Muscle layer of colon (tissue), 2 donors: ENCODE results near the gene KLHL29.

Source experiments
- H3K27ac ChIP-seq: one replicate; pipeline ENCODE4 v1.7.0; 2013; ENCODE audit warnings: low read depth, mild to moderate bottlenecking, low read length, moderate library complexity
- H3K27me3 ChIP-seq, 2 donors: one replicate each; pipeline ENCODE4 v1.7.0; 2013; ENCODE audit warnings: low read length in 2 of 2, mild to moderate bottlenecking in 2 of 2; ENCODE audit not compliant: insufficient read depth in 2 of 2, control insufficient read depth in 1 of 2
- H3K36me3 ChIP-seq: one replicate; pipeline ENCODE4 v1.7.0; 2013; ENCODE audit warnings: mild to moderate bottlenecking, low read length; ENCODE audit not compliant: insufficient read depth
- H3K4me1 ChIP-seq: one replicate; pipeline ENCODE4 v1.7.0; 2013; ENCODE audit warnings: mild to moderate bottlenecking, low read length; ENCODE audit not compliant: insufficient read depth
- H3K4me3 ChIP-seq, 2 donors: one replicate each; pipeline ENCODE4 v1.7.0; 2013; ENCODE audit warnings: low read length in 2 of 2, low read depth in 1 of 2, mild to moderate bottlenecking in 1 of 2, moderate library complexity in 1 of 2
- H3K9ac ChIP-seq: one replicate; pipeline ENCODE4 v1.7.0; 2013; ENCODE audit warnings: low read length
- H3K9me3 ChIP-seq: one replicate; pipeline ENCODE4 v1.7.0; 2013; ENCODE audit warnings: mild to moderate bottlenecking, low read length
- donor health status: abdominal sarcoma.
- donor health status: Adenocarcinoma of cecum.

Gene KLHL29

GRCh38 chr2:23491591-23492336 is 106.8 kb downstream of the KLHL29 start:
- H3K4me3 ChIP-seq, result no peak overlapping the region
- no peak overlapping the region for H3K27ac ChIP-seq
- H3K9me3 ChIP-seq, result no peaks in the 10 kb centered on the region
- no peak overlapping the region for H3K9ac ChIP-seq
- no peaks in the 10 kb centered on the region for H3K36me3 ChIP-seq
- no peaks in the 10 kb centered on the region for H3K27me3 ChIP-seq
- peaks cover 7% of the 10 kb centered on the region for H3K4me1 ChIP-seq

DNA sequence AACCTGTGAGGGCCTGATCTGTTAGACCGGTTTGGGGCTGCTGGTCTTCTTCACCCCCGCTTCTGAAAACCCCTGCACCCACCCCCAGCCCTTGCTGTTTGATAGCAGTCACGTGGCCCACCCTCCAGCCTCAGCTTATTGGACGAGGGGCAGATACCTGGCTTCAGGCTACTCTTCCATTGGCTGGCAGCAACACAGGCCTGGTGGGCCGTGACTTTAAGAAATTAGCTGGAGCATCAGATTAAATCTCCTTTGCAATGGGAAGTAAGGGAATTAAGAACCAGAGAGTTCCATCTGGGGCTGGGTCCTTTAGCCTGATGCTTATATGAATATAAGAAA is 107.3 kb downstream of the KLHL29 start:
- H3K27me3 ChIP-seq, result no peaks in the 10 kb centered on the region
- no peaks in the 10 kb centered on the region for H3K9me3 ChIP-seq
- no peak overlapping the region for H3K9ac ChIP-seq
- peaks cover 4% of the 10 kb centered on the region for H3K4me1 ChIP-seq
- H3K4me3 ChIP-seq, result no peak overlapping the region
- no peaks in the 10 kb centered on the region for H3K36me3 ChIP-seq
- H3K27ac ChIP-seq, result no peak overlapping the region

- no peak overlapping the region for H3K27ac ChIP-seq
- H3K9ac ChIP-seq, result no peak overlapping the region
- H3K4me3 ChIP-seq, result no peak overlapping the region
- H3K9me3 ChIP-seq, result no peaks in the 10 kb centered on the region
- no peaks in the 10 kb centered on the region for H3K36me3 ChIP-seq
- H3K27me3 ChIP-seq, result no peaks in the 10 kb centered on the region
- peaks cover 4% of the 10 kb centered on the region for H3K4me1 ChIP-seq
Observed at GRCh38 chr2:23492921-23493320, 107.9 kb downstream of the KLHL29 start.

DNA sequence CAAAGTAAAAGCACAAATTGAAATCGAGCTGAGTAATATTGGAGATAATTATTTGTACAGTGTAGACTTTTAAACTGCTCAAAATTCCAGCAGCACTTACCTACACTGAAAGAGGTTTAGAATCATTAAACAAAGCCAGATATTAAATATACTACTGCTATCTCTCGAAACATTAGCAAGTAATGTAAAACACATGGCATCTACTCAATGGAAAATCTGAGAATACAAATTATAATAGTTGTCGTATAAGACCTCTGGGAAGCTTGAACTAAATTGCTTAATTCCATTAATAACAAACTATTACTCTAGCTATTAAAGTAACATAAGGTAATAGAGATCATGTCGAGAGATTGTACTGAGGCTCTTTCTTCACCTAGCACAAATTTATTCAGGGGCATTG is 108.9 kb downstream of the KLHL29 start:
- H3K9me3 ChIP-seq, result no peaks in the 10 kb centered on the region
- H3K4me3 ChIP-seq, result no peak overlapping the region
- H3K36me3 ChIP-seq, result no peaks in the 10 kb centered on the region
- peaks cover 4% of the 10 kb centered on the region for H3K4me1 ChIP-seq
- H3K9ac ChIP-seq, result no peak overlapping the region
- H3K27me3 ChIP-seq, result no peaks in the 10 kb centered on the region
- H3K27ac ChIP-seq, result no peak overlapping the region

DNA sequence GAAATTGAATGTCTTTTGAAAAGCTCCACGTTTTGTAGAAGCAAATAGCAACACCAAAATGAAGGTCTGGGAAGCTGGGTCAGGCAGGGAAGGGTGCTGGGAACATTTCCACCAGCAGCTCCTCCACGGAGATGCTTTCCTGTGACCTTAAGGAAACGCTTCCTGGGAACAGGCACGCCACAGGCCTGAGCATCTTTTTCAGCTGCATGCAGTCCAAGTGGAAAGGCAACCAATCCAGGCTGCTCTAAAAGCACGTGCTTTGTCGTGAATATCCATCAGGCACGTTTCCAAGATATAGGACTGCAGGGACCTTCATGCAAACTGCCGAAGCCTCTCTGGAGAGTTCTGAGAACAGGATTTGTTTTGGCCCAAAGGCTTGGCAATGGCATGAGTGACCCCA is 109.3 kb downstream of the KLHL29 start:
- H3K27ac ChIP-seq, result no peak overlapping the region
- peaks cover 4% of the 10 kb centered on the region for H3K4me1 ChIP-seq
- no peaks in the 10 kb centered on the region for H3K36me3 ChIP-seq
- no peak overlapping the region for H3K4me3 ChIP-seq
- no peak overlapping the region for H3K9ac ChIP-seq
- H3K27me3 ChIP-seq, result no peaks in the 10 kb centered on the region
- H3K9me3 ChIP-seq, result no peaks in the 10 kb centered on the region

GRCh38 chr2:23495661-23496114 is 110.7 kb downstream of the KLHL29 start:
- Histone ChIP-seq H3K27me3 (no peaks in the 10 kb centered on the region), H3K36me3 (no peaks in the 10 kb centered on the region), H3K9me3 (no peaks in the 10 kb centered on the region), H3K4me3 (no peak overlapping the region), H3K9ac (no peak overlapping the region), H3K27ac (no peak overlapping the region), H3K4me1 (peaks cover 4% of the 10 kb centered on the region)

GRCh38 chr2:23496456-23496855 is 111.5 kb downstream of the KLHL29 start:
- Histone ChIP-seq H3K4me3 (no peak overlapping the region), H3K9ac (no peak overlapping the region), H3K4me1 (peaks cover 4% of the 10 kb centered on the region), H3K36me3 (no peaks in the 10 kb centered on the region), H3K9me3 (no peaks in the 10 kb centered on the region), H3K27ac (no peak overlapping the region), H3K27me3 (no peaks in the 10 kb centered on the region)

- H3K36me3 ChIP-seq, result no peaks in the 10 kb centered on the region
- no peak overlapping the region for H3K27ac ChIP-seq
- no peak overlapping the region for H3K4me3 ChIP-seq
- peaks cover 8% of the 10 kb centered on the region for H3K4me1 ChIP-seq
- H3K9me3 ChIP-seq, result no peaks in the 10 kb centered on the region
- H3K27me3 ChIP-seq, result no peaks in the 10 kb centered on the region
- H3K9ac ChIP-seq, result no peak overlapping the region
Observed at GRCh38 chr2:23497063-23497462, 112.1 kb downstream of the KLHL29 start.

DNA sequence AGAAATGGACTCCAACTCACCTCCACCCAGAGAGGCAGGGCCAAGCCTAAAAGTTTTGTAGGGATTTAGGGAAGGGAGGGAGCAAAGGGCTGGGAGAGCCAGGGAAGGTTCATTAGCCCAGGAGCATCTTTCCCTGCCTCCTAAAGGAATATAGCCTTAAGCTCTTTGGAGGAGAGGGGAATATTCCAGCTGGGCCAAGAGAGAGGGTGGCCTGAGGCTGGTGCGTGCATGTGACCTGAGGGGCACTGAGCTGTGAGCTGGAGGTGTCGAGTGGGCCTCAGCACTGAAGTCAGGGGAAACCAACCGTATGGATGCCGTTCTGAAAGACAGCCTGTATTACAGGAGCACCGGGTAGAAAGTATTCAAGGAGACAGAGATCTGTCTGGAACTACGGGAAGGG is 112.6 kb downstream of the KLHL29 start:
- Histone ChIP-seq H3K27me3 (no peaks in the 10 kb centered on the region), H3K27ac (no peak overlapping the region), H3K9me3 (no peaks in the 10 kb centered on the region), H3K4me3 (no peak overlapping the region), H3K9ac (no peak overlapping the region), H3K4me1 (peaks cover 10% of the 10 kb centered on the region), H3K36me3 (no peaks in the 10 kb centered on the region)

- H3K36me3 ChIP-seq, result no peaks in the 10 kb centered on the region
- H3K27me3 ChIP-seq, result no peaks in the 10 kb centered on the region
- H3K9ac ChIP-seq, result no peak overlapping the region
- H3K27ac ChIP-seq, result no peak overlapping the region
- peaks cover 10% of the 10 kb centered on the region for H3K4me1 ChIP-seq
- H3K9me3 ChIP-seq, result no peaks in the 10 kb centered on the region
- H3K4me3 ChIP-seq, result no peak overlapping the region
Observed at GRCh38 chr2:23498943-23499342, 114.0 kb downstream of the KLHL29 start.

DNA sequence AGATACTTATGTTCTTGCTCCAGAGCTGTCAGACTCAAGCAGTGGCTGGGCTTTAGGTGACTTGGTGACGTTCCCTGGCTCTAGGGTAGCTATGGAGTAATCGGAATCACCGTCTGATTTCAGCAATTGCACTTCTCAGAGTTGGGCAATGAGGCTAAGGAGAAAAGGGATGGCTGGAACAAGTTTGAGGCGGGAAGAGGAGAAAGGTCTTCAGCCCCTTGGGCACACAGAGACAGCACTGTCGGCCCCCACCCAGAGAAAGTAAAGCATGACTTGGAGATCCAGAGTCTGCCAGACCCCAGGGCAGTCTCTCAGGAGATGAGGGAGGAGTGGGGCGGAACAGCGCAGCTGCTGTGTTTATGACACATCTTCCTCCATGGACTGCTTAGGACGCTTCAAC is 114.5 kb downstream of the KLHL29 start:
- no peaks in the 10 kb centered on the region for H3K36me3 ChIP-seq
- no peaks in the 10 kb centered on the region for H3K9me3 ChIP-seq
- no peak overlapping the region for H3K4me3 ChIP-seq
- H3K9ac ChIP-seq, result no peak overlapping the region
- H3K4me1 ChIP-seq, result peaks cover 13% of the 10 kb centered on the region
- no peak overlapping the region for H3K27ac ChIP-seq
- no peaks in the 10 kb centered on the region for H3K27me3 ChIP-seq

GRCh38 chr2:23500836-23501235 is 115.9 kb downstream of the KLHL29 start:
- no peaks in the 10 kb centered on the region for H3K36me3 ChIP-seq
- no peak overlapping the region for H3K9ac ChIP-seq
- H3K4me1 ChIP-seq, result peaks cover 21% of the 10 kb centered on the region
- no peak overlapping the region for H3K27ac ChIP-seq
- no peak overlapping the region for H3K4me3 ChIP-seq
- H3K27me3 ChIP-seq, result no peaks in the 10 kb centered on the region
- no peaks in the 10 kb centered on the region for H3K9me3 ChIP-seq
